HG02571 (cell line): ENCODE measurements around the gene CNTFR.
"Not testable (repeated sequence)": the region's sequence is repeated elsewhere in the genome, so short reads cannot be mapped to it uniquely, and the experiment has no call there.

Experiments
- ATAC-seq: cut with Tn5 transposase; IDR thresholded peaks from one replicate; pipeline ENCODE4 v1.9.1; 2021; ENCODE audit warnings: mild to moderate bottlenecking, moderate library complexity; ENCODE audit not compliant: unreplicated experiment

The CNTFR gene

GRCh38 chr9:34589636-34590380 lies at the start of gene CNTFR:
Gene CNTFR (minus strand): TSS chr9:34589724. CDS start chr9:34568981, 20,743 bp downstream.
- ATAC-seq: no peak

GRCh38 chr9:34639322-34639721 lies 49.8 kb upstream of the CNTFR start:
- not testable (repeated sequence) for ATAC-seq

GRCh38 chr9:34638138-34638445 lies 48.6 kb upstream of the CNTFR start:
- no peak for ATAC-seq

GRCh38 chr9:34637356-34638137 lies 48.0 kb upstream of the CNTFR start, which contains the start of gene SIGMAR1:
Gene SIGMAR1 (minus strand): TSS chr9:34637787. CDS start chr9:34637697, 90 bp downstream.
- peak; percentile 85 for ATAC-seq

- ATAC-seq: no peak
These were observed 47.3 kb upstream of the CNTFR start for GRCh38 chr9:34636791-34637355.

- ATAC-seq: no peak
These were observed 46.0 kb upstream of the CNTFR start for GRCh38 chr9:34635556-34635955.

GRCh38 chr9:34634551-34635248 lies 45.2 kb upstream of the CNTFR start:
- no peak for ATAC-seq

GRCh38 chr9:34633851-34634550 lies 44.5 kb upstream of the CNTFR start:
- ATAC-seq: no peak

GRCh38 chr9:34633166-34633565 lies 43.6 kb upstream of the CNTFR start:
- ATAC-seq: no peak

- ATAC-seq: no peak
These were observed 41.1 kb upstream of the CNTFR start for GRCh38 chr9:34630402-34631154.

- no peak for ATAC-seq
These were observed 39.9 kb upstream of the CNTFR start for GRCh38 chr9:34629491-34629808.

GRCh38 chr9:34628656-34629490 lies 39.3 kb upstream of the CNTFR start, which contains the start of gene ARID3C:
Gene ARID3C (minus strand): TSS chr9:34629066. CDS start chr9:34628014, 1,052 bp downstream.
- ATAC-seq: no peak

GRCh38 chr9:34627716-34628655 lies 38.5 kb upstream of the CNTFR start:
- ATAC-seq: no peak

GRCh38 chr9:34625186-34625486 lies 35.6 kb upstream of the CNTFR start:
- no peak for ATAC-seq

GRCh38 chr9:34624475-34625185 lies 35.1 kb upstream of the CNTFR start:
- no peak for ATAC-seq

- no peak for ATAC-seq
These were observed 34.1 kb upstream of the CNTFR start for GRCh38 chr9:34623374-34624235.
